Measurements from ENCODE around the gene COQ8B.

DNA sequence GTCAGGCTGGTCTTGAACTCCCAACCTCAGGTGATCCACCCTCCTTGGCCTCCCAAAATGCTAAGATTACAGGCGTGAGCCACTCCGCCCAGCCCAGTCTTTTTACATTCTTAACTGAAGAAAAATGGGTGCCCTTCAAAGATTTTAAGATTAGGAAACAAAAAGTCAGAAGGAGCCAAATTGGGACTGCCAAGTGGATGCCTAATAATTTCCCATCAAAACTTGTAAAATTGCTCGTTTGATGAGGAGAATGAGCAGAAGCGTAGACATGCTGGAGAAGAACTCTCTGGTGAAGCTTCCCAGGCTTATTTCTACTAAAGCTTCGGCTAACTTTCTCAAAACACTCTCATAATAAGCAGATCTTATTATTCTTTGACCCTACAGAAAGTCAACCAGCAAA lies 57.6 kb downstream of the COQ8B start:
- TF ChIP-seq POLR2A (IDR thresholded peaks at IDR 0.05) (no peak), POLR2AphosphoS5 (IDR thresholded peaks at IDR 0.05; ENCODE audit: insufficient read depth in 1 of 2, low read depth in 1 of 2) (no peak)
- TF ChIP-seq, protein P1, sequence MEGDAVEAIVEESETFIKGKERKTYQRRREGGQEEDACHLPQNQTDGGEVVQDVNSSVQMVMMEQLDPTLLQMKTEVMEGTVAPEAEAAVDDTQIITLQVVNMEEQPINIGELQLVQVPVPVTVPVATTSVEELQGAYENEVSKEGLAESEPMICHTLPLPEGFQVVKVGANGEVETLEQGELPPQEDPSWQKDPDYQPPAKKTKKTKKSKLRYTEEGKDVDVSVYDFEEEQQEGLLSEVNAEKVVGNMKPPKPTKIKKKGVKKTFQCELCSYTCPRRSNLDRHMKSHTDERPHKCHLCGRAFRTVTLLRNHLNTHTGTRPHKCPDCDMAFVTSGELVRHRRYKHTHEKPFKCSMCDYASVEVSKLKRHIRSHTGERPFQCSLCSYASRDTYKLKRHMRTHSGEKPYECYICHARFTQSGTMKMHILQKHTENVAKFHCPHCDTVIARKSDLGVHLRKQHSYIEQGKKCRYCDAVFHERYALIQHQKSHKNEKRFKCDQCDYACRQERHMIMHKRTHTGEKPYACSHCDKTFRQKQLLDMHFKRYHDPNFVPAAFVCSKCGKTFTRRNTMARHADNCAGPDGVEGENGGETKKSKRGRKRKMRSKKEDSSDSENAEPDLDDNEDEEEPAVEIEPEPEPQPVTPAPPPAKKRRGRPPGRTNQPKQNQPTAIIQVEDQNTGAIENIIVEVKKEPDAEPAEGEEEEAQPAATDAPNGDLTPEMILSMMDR (IDR thresholded peaks at IDR 0.05): no peak
